Subcutaneous adipose tissue (tissue), 4 donors: ENCODE data around the gene FCAMR. TPM values are rescaled to one million over a fixed set of nuclear protein-coding genes. Genes with fewer than 3 reads are reported as not detected.

ENCODE experiments used
- total RNA-seq, 4 donors: library from RNA; depleted of rRNA; stranded (reverse); fragments of >200 nt; gene quantifications; one replicate each; pipeline ENCODE4 v1.1.0, GENCODE V29; 2016
- TF ChIP-seq, protein P1 (sequence below): fragments of 450-650 bp; IDR thresholded peaks from one replicate; pipeline ENCODE4 v1.5.1; 2016; ENCODE audit warnings: low read depth, mild to moderate bottlenecking, control low read depth, antibody characterized with exemption, moderate library complexity

Gene FCAMR
- total RNA-seq, 4 donors from 2014 or later, result not detected

DNA sequence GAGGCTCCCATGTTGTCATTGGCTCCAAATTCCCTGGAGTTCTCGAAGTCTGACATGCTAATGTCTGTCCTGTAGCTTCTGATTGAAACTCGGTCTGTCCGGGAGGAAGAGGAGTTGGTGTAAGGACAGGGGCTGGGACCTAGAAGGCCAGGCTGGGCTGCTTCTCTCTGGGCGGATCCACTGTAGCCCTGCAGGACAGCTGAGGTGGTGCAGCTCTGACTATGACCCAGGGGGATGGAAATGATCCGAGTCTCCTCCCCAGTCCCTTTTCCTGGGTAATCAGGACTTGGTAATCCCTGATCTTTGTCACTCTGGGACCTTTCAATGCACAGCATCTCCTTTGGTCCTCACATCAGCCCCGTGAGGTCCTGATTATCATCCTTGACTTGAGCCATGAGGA is 38.6 kb downstream of the FCAMR start:
- TF ChIP-seq, protein P1, sequence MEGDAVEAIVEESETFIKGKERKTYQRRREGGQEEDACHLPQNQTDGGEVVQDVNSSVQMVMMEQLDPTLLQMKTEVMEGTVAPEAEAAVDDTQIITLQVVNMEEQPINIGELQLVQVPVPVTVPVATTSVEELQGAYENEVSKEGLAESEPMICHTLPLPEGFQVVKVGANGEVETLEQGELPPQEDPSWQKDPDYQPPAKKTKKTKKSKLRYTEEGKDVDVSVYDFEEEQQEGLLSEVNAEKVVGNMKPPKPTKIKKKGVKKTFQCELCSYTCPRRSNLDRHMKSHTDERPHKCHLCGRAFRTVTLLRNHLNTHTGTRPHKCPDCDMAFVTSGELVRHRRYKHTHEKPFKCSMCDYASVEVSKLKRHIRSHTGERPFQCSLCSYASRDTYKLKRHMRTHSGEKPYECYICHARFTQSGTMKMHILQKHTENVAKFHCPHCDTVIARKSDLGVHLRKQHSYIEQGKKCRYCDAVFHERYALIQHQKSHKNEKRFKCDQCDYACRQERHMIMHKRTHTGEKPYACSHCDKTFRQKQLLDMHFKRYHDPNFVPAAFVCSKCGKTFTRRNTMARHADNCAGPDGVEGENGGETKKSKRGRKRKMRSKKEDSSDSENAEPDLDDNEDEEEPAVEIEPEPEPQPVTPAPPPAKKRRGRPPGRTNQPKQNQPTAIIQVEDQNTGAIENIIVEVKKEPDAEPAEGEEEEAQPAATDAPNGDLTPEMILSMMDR, result no peak

- TF ChIP-seq, protein P1, result no peak
These were observed 40.0 kb downstream of the FCAMR start for GRCh38 chr1:206930210-206930798.

DNA sequence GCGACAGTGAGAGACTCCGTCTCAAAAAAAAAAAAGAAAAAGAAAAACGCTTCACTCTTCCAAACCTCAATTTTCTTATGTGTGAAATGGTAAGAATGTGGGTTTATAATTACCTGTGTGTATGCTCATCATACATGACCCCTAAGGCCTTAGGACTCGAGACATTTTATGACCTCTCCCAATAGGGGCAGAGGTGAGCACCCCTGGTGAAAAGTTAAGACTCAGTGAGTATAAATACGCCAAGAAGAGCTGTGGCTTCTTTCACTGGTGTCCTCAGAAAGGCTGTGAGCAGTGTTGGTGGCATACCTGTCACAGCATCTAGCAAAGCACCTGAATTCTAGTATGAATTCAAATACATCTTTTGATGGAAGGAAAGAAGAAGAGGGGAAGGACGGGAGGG is 40.7 kb downstream of the FCAMR start:
- TF ChIP-seq, protein P1, result no peak

- TF ChIP-seq, protein P1, result no peak
These were observed 44.0 kb downstream of the FCAMR start for GRCh38 chr1:206926286-206926685.

GRCh38 chr1:206925106-206925736 is 45.0 kb downstream of the FCAMR start:
- TF ChIP-seq, protein P1, result no peak

- TF ChIP-seq, protein P1, result no peak
These were observed 45.6 kb downstream of the FCAMR start for GRCh38 chr1:206924592-206925105.

- TF ChIP-seq, protein P1, result no peak
These were observed 47.0 kb downstream of the FCAMR start for GRCh38 chr1:206923009-206923960.
